ENCODE results near the gene ZNF862. TPM values are rescaled to one million over a fixed set of nuclear protein-coding genes. Genes with fewer than 3 reads are reported as not detected.

The ZNF862 gene
- total RNA-seq, 1 donor from 2014 or later = 7.1 TPM

GRCh38 chr7:149866139-149866778 lies 28.1 kb downstream of the ZNF862 start:
- no peak for DNase-seq (ENCODE audit: low read depth, low spot score)

GRCh38 chr7:149866779-149867447 lies 28.7 kb downstream of the ZNF862 start:
- DNase-seq (ENCODE audit: low read depth, low spot score) = no peak

GRCh38 chr7:149867762-149868622 lies 29.8 kb downstream of the ZNF862 start:
- no peak for DNase-seq (ENCODE audit: low read depth, low spot score)

- no peak for DNase-seq (ENCODE audit: low read depth, low spot score)
Measured at GRCh38 chr7:149868623-149869290, 30.6 kb downstream of the ZNF862 start.

- DNase-seq (ENCODE audit: low read depth, low spot score) = no peak
Measured at GRCh38 chr7:149869291-149869650, 31.1 kb downstream of the ZNF862 start.

GRCh38 chr7:149869867-149870266 lies 31.7 kb downstream of the ZNF862 start:
- no peak for DNase-seq (ENCODE audit: low read depth, low spot score)

GRCh38 chr7:149870274-149870673 lies 32.1 kb downstream of the ZNF862 start:
- no peak for DNase-seq (ENCODE audit: low read depth, low spot score)

- no peak for DNase-seq (ENCODE audit: low read depth, low spot score)
Measured at GRCh38 chr7:149870701-149871483, 32.7 kb downstream of the ZNF862 start.

- DNase-seq (ENCODE audit: low read depth, low spot score) = no peak
Measured at GRCh38 chr7:149871576-149871975, 33.4 kb downstream of the ZNF862 start.

- peak; percentile 51 for DNase-seq (ENCODE audit: low read depth, low spot score)
Measured at GRCh38 chr7:149872419-149873073, 34.4 kb downstream of the ZNF862 start.

GRCh38 chr7:149873074-149873969 lies 35.1 kb downstream of the ZNF862 start, which contains the start of gene ATP6V0E2:
TSS of gene ATP6V0E2 (plus strand) at chr7:149873969. CDS start at chr7:149874066, 97 bp downstream.
- peak; percentile 79 for DNase-seq (ENCODE audit: low read depth, low spot score)

GRCh38 chr7:149873970-149874643 lies 35.9 kb downstream of the ZNF862 start:
- DNase-seq (ENCODE audit: low read depth, low spot score) = no peak

- no peak for DNase-seq (ENCODE audit: low read depth, low spot score)
Measured at GRCh38 chr7:149874644-149875028, 36.5 kb downstream of the ZNF862 start.

GRCh38 chr7:149875396-149875795 lies 37.2 kb downstream of the ZNF862 start:
- no peak for DNase-seq (ENCODE audit: low read depth, low spot score)

GRCh38 chr7:149877890-149878522 lies 39.8 kb downstream of the ZNF862 start:
- no peak for DNase-seq (ENCODE audit: low read depth, low spot score)

GRCh38 chr7:149878523-149878921 lies 40.3 kb downstream of the ZNF862 start:
- no peak for DNase-seq (ENCODE audit: low read depth, low spot score)

- no peak for DNase-seq (ENCODE audit: low read depth, low spot score)
Measured at GRCh38 chr7:149879271-149879743, 41.1 kb downstream of the ZNF862 start.
